ENCODE measurements around the gene LMO4. TPM values are rescaled to one million over a fixed set of nuclear protein-coding genes. Genes with fewer than 3 reads are reported as not detected.

The LMO4 gene
- total and polyA plus RNA-seq, 2 of the 13 experiments (the other 11 are each of a cell fraction or from before 2014, with no cell fraction given), result 19.3 to 49.9 TPM

GRCh38 chr1:87325982-87326738 lies 2.5 kb upstream of the LMO4 start:
- no peak overlapping the region for H2AFZ ChIP-seq (ENCODE audit: low read length)
- intact Hi-C loops (cut with micrococcal nuclease; ENCODE audit: unreplicated experiment) (loop anchor here (1.0 to 5.0 kb wide), 3 partner anchors 99 to 1744 kb away; partner anchors contain the start of gene CCN1), in situ Hi-C loops (cut with HindIII; ENCODE audit: extremely low pct_ligation_motif_present, low pct_unique_long_range_greater_than_20kb) (loop anchor here (10.0 to 25.0 kb wide), 2 partner anchors 469 to 636 kb away; no protein-coding TSS in a partner anchor)
- no peaks in the 10 kb centered on the region; the same call in 1 of the 2 replicates for H4K20me1 ChIP-seq (ENCODE audit: insufficient read depth, low read length)
- peak; percentile 44 for DNase-seq (ENCODE audit: low spot score)
- peaks cover 12% of the 10 kb centered on the region for H3K79me2 ChIP-seq (ENCODE audit: insufficient read depth, low read length)
- ATAC-seq, result no peak
- peaks cover 15% of the 10 kb centered on the region for H3K4me1 ChIP-seq (ENCODE audit: insufficient read depth, low read length)
- H3K27ac ChIP-seq (ENCODE audit: extremely low read length, insufficient read depth, low read length), result no peak overlapping the region
- POLR2A ChIA-PET, result interaction anchor here (1.1 kb wide), 1 partner anchor 10 kb away, joined by 3 read pairs; no protein-coding TSS in a partner anchor
- no peak overlapping the region for H3K4me2 ChIP-seq (ENCODE audit: low read depth, low read length)
- no TSS peak for BruUV-seq (replicated peaks)
- no peak overlapping the region for H3K4me3 ChIP-seq (replicated peaks in 1 of 3; ENCODE audit: insufficient read depth in 1 of 3, low read depth in 2 of 3, low read length in 3 of 3)
- CTCF ChIA-PET (ENCODE audit: low intra/inter-chr PET ratio, low total read pairs), result interaction anchor here (1.3 kb wide), 1 partner anchor 735 kb away, joined by 3 read pairs; no protein-coding TSS in a partner anchor
- WGBS (ENCODE audit: low lambda C conversion rate), result 32% methylated on average over 10 of the region's 10 CpGs
- H3K27me3 ChIP-seq (ENCODE audit: control insufficient read depth in 1 of 2, insufficient read depth in 2 of 2, low read length in 2 of 2), result peaks cover 0 to 6% of the 10 kb centered on the region in 2 experiments; a peak in 2 of 5 replicates
- no peak for FAIRE-seq
- no peaks in the 10 kb centered on the region for H3K9me3 ChIP-seq (ENCODE audit: low read length)
- H3K9ac ChIP-seq (ENCODE audit: insufficient read depth, low read depth, low read length), result no peak overlapping the region
- no peaks in the 10 kb centered on the region for H3K36me3 ChIP-seq (replicated peaks in 1 of 2; ENCODE audit: control insufficient read depth in 1 of 2, insufficient read depth in 2 of 2, low read length in 2 of 2)
- TF ChIP-seq ARID5B (CRISPR knock-in tag; IDR thresholded peaks at IDR 0.05) (peak; percentile 17; the same call in 1 of the 2 replicates), HHEX (CRISPR knock-in tag; IDR thresholded peaks at IDR 0.05) (no peak), ZNF274 (CRISPR knock-in tag; IDR thresholded peaks at IDR 0.05) (no peak), ZNF704 (CRISPR knock-in tag; IDR thresholded peaks at IDR 0.05; ENCODE audit: borderline replicate concordance) (no peak), SMC3 (IDR thresholded peaks at IDR 0.05; ENCODE audit: low read length) (peak; percentile 19; the same call in 1 of the 2 replicates), TEAD3 (CRISPR knock-in tag; optimal IDR thresholded peaks at IDR 0.05; ENCODE audit: borderline replicate concordance) (peak; percentile 38), CTCF (CRISPR knock-in tag; IDR thresholded peaks at IDR 0.05) (peak; percentile 75), SUZ12 (IDR thresholded peaks at IDR 0.05; ENCODE audit: low read depth, low read length) (no peak), ZNF264 (CRISPR knock-in tag; IDR thresholded peaks at IDR 0.05) (no peak), IRF1 (CRISPR knock-in tag; IDR thresholded peaks at IDR 0.05; ENCODE audit: low read depth) (no peak), SIN3B (IDR thresholded peaks at IDR 0.05; ENCODE audit: low read length) (no peak), ZNF569 (CRISPR knock-in tag; IDR thresholded peaks at IDR 0.05; ENCODE audit: borderline replicate concordance) (no peak)
- TF ChIP-seq, protein P1, sequence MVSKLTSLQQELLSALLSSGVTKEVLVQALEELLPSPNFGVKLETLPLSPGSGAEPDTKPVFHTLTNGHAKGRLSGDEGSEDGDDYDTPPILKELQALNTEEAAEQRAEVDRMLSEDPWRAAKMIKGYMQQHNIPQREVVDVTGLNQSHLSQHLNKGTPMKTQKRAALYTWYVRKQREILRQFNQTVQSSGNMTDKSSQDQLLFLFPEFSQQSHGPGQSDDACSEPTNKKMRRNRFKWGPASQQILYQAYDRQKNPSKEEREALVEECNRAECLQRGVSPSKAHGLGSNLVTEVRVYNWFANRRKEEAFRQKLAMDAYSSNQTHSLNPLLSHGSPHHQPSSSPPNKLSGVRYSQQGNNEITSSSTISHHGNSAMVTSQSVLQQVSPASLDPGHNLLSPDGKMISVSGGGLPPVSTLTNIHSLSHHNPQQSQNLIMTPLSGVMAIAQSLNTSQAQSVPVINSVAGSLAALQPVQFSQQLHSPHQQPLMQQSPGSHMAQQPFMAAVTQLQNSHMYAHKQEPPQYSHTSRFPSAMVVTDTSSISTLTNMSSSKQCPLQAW (CRISPR knock-in tag; IDR thresholded peaks at IDR 0.05), result no peak
